Endothelial cell of umbilical vein (primary cell): ENCODE data around the gene KDM5C.

Source experiments
- EZH2 ChIP-seq: IDR thresholded peaks from 2 replicates; pipeline ENCODE4 v1.6.1; 2012; ENCODE audit warnings: borderline replicate concordance, low read depth, mild to moderate bottlenecking, moderate library complexity, low read length, inconsistent platforms; ENCODE audit not compliant: severe bottlenecking
- JUN ChIP-seq: IDR thresholded peaks from 2 replicates; pipeline ENCODE4 v1.6.1; 2011; ENCODE audit warnings: borderline replicate concordance, low read depth; ENCODE audit not compliant: insufficient read length, insufficient read depth
- MYC ChIP-seq: IDR thresholded peaks from one replicate; pipeline ENCODE4 v1.6.1; 2011; ENCODE audit warnings: mild to moderate bottlenecking, low read depth, low read length
- POLR2A ChIP-seq: IDR thresholded peaks from 2 replicates; pipeline ENCODE4 v1.6.1; 2012; ENCODE audit warnings: low read depth, mild to moderate bottlenecking, control low read depth, low read length
- TF ChIP-seq, protein P1 (sequence below), 2 donors: IDR thresholded peaks; 1 replicate in 1 of 2; 2 replicates in 1 of 2; pipeline ENCODE4 v1.5.1; 2011; ENCODE audit warnings: low read length in 2 of 2, mild to moderate bottlenecking in 2 of 2, moderate library complexity in 2 of 2, control low read depth in 1 of 2, inconsistent platforms in 1 of 2, low read depth in 1 of 2; ENCODE audit not compliant: insufficient read depth in 1 of 2; ENCODE audit errors: extremely low read depth in 1 of 2

DNA sequence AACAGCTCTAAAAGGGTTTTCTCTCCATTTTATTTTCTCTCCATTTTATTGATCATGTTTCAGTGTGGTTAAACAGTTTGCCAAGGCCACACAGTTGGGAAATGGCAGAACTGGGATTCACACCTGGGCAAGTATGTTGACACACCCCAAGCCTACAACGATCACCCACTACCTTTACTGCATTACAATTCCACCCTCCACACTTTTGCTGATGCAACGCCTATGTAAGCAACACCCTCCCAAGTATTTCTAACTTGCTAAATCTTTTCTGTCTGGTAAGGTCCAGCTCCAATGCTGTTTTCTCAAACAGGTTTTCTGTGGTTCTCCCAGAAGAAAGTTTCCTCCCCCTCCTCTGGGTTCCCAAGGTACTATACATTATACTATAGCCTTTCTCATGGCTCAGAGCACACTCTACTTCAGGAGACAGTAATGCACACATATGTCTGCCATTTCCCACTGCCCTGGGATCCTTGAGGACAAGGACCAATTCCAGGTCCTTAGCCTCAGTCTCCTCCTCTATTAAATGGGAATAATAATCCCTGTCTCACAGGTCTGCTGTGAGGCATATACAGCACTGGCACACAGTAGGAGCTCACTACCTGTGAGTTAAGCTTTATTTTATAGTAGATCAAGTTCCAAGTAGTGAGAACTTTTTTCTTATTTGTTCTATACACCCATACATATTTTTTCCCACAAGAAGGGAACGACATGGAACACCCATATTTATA is 28.4 kb upstream of the KDM5C start:
- no peak for TF ChIP-seq POLR2A
- TF ChIP-seq EZH2, result no peak
- TF ChIP-seq, protein P1, sequence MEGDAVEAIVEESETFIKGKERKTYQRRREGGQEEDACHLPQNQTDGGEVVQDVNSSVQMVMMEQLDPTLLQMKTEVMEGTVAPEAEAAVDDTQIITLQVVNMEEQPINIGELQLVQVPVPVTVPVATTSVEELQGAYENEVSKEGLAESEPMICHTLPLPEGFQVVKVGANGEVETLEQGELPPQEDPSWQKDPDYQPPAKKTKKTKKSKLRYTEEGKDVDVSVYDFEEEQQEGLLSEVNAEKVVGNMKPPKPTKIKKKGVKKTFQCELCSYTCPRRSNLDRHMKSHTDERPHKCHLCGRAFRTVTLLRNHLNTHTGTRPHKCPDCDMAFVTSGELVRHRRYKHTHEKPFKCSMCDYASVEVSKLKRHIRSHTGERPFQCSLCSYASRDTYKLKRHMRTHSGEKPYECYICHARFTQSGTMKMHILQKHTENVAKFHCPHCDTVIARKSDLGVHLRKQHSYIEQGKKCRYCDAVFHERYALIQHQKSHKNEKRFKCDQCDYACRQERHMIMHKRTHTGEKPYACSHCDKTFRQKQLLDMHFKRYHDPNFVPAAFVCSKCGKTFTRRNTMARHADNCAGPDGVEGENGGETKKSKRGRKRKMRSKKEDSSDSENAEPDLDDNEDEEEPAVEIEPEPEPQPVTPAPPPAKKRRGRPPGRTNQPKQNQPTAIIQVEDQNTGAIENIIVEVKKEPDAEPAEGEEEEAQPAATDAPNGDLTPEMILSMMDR (IDR thresholded peaks at IDR 0.05; ENCODE audit: extremely low read depth in 1 of 2, insufficient read depth in 1 of 2, low read depth in 1 of 2, low read length in 2 of 2), result no peak
- TF ChIP-seq MYC, result no peak
- no peak for TF ChIP-seq JUN
